GM12873 (cell line): ENCODE measurements around the gene TOGARAM1.

Source experiments
- CTCF ChIP-seq: IDR thresholded peaks from 2 replicates; pipeline ENCODE4 v1.5.1; 2012; ENCODE audit warnings: low read depth, mild to moderate bottlenecking, moderate library complexity, low read length, control low read depth; ENCODE audit not compliant: insufficient read depth; ENCODE audit errors: missing control alignments

The TOGARAM1 gene

GRCh38 chr14:44979740-44980356, 17.9 kb downstream of the TOGARAM1 start:
- no peak for TF ChIP-seq CTCF

GRCh38 chr14:44981198-44981597, 19.2 kb downstream of the TOGARAM1 start:
- TF ChIP-seq CTCF, result no peak

DNA sequence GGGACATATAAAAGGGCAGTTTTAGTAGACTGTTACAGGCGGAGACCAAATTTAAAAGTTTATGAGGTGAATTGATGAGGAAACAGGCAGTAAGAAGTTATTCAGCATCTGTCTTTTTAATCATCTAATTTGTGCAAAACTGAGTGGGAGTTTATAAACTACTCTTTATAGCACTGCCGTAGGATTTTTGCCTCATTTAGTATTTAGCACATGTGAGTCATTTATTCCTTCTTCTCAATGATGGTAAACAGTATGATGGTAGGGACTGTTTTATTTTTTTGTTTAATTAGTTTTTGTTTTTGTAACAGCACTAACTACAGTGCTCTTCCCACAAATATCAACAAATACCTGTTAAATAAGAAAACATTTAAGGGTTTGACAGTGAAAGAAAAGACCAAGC, 20.6 kb downstream of the TOGARAM1 start:
- TF ChIP-seq CTCF, result no peak

GRCh38 chr14:44988694-44989093, 26.7 kb downstream of the TOGARAM1 start:
- TF ChIP-seq CTCF, result no peak

GRCh38 chr14:44989497-44990440, 27.8 kb downstream of the TOGARAM1 start:
- no peak for TF ChIP-seq CTCF

- TF ChIP-seq CTCF, result no peak
These were observed 28.5 kb downstream of the TOGARAM1 start for GRCh38 chr14:44990533-44990932.

DNA sequence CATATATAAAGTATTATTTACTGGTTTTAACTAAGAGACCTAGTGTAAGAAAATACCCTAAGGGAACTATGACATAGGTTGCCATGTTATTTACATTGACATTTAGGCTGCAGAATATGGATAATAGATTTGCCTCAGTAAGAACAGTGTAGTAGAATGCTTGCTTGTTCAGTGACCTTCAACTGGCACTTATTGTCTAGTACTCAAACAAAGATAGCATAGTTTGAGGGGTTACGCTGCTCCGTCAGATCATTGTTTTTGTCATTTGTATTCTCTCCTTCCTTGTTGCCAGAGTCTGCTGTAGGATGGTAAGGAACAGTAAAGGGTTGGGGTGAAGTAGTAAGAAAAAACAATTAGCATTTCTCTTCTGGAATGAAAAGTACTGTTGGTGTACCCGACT, 33.2 kb downstream of the TOGARAM1 start:
- TF ChIP-seq CTCF, result no peak
